ENCODE measurements around the gene MYH10.

MYH10 gene

GRCh38 chr17:8492121-8492520 is 138.4 kb downstream of the MYH10 start:
- Histone ChIP-seq H3K36me3 (peaks cover 98 to 99% (median 98%) of the 10 kb centered on the region in 3 donors), H3K27ac (peak overlapping the region; percentile 17 to 31), H3K4me1 (no peaks in the 10 kb centered on the region), H3K27me3 (no peaks in the 10 kb centered on the region), H3K4me3 (no peak overlapping the region), H3K9me3 (no peaks in the 10 kb centered on the region)
- TF ChIP-seq CTCF (IDR thresholded peaks at IDR 0.05): no peak
- no peak for DNase-seq
- intact Hi-C loops (cut with DNase I; ENCODE audit: low total_unique reads): no loop called here

GRCh38 chr17:8490256-8491023 is 140.1 kb downstream of the MYH10 start:
- intact Hi-C loops (cut with DNase I; ENCODE audit: low total_unique reads): no loop called here
- Histone ChIP-seq H3K36me3 (peaks cover 97 to 98% (median 98%) of the 10 kb centered on the region in 3 donors), H3K4me1 (no peaks in the 10 kb centered on the region), H3K27ac (peak overlapping the region in 1 of 2 donors; percentile 5), H3K27me3 (no peaks in the 10 kb centered on the region), H3K4me3 (no peak overlapping the region), H3K9me3 (no peaks in the 10 kb centered on the region)
- TF ChIP-seq CTCF (IDR thresholded peaks at IDR 0.05): no peak
- no peak for DNase-seq

GRCh38 chr17:8489841-8490240 is 140.7 kb downstream of the MYH10 start:
- DNase-seq: no peak
- H3K36me3 ChIP-seq: peaks cover 94 to 97% (median 95%) of the 10 kb centered on the region in 3 donors
- H3K27ac ChIP-seq: no peak overlapping the region
- no peaks in the 10 kb centered on the region for H3K9me3 ChIP-seq
- no peaks in the 10 kb centered on the region for H3K27me3 ChIP-seq
- no peaks in the 10 kb centered on the region for H3K4me1 ChIP-seq
- H3K4me3 ChIP-seq: no peak overlapping the region
- TF ChIP-seq CTCF (IDR thresholded peaks at IDR 0.05): no peak
- intact Hi-C loops (cut with DNase I; ENCODE audit: low total_unique reads): no loop called here

- DNase-seq: peak; percentile 81
- intact Hi-C loops (cut with DNase I; ENCODE audit: low total_unique reads): no loop called here
- Histone ChIP-seq H3K36me3 (peaks cover 94 to 97% (median 95%) of the 10 kb centered on the region in 3 donors), H3K4me3 (no peak overlapping the region), H3K9me3 (no peaks in the 10 kb centered on the region), H3K4me1 (no peaks in the 10 kb centered on the region), H3K27me3 (no peaks in the 10 kb centered on the region), H3K27ac (peak overlapping the region; percentile 49 to 59)
- TF ChIP-seq CTCF (IDR thresholded peaks at IDR 0.05): no peak
Observed at GRCh38 chr17:8488901-8489300, 141.6 kb downstream of the MYH10 start.

- H3K9me3 ChIP-seq: no peaks in the 10 kb centered on the region
- H3K27me3 ChIP-seq: no peaks in the 10 kb centered on the region
- intact Hi-C loops (cut with DNase I; ENCODE audit: low total_unique reads): no loop called here
- H3K4me3 ChIP-seq: no peak overlapping the region
- H3K27ac ChIP-seq: peak overlapping the region; percentile 49 to 59
- H3K36me3 ChIP-seq: peaks cover 94 to 97% (median 95%) of the 10 kb centered on the region in 3 donors
- no peak for DNase-seq
- no peak for TF ChIP-seq CTCF (IDR thresholded peaks at IDR 0.05)
- no peaks in the 10 kb centered on the region for H3K4me1 ChIP-seq
Observed at GRCh38 chr17:8488491-8488890, 142.0 kb downstream of the MYH10 start.

Measured in tibial artery (tissue), 4 donors.